Suprapubic skin (tissue), 4 donors: ENCODE measurements around the gene LRFN2. TPM values are rescaled to one million over a fixed set of nuclear protein-coding genes. Genes with fewer than 3 reads are reported as not detected.

ENCODE experiments used
- DNase-seq, 2 donors: peaks; one replicate each; pipeline ENCODE4 v3.0.0-alpha.2; 2019; ENCODE audit warnings: low spot score in 2 of 2
- H3K27ac ChIP-seq: fragments of 200-600 bp; sonication (generic); one replicate; pipeline ENCODE4 v1.5.1; 2019
- H3K27me3 ChIP-seq: fragments of 200-600 bp; sonication (generic); one replicate; pipeline ENCODE4 v1.5.1; 2019
- H3K36me3 ChIP-seq: fragments of 200-600 bp; sonication (generic); one replicate; pipeline ENCODE4 v1.5.1; 2019
- H3K4me1 ChIP-seq: fragments of 200-600 bp; sonication (generic); one replicate; pipeline ENCODE4 v1.5.1; 2019
- H3K4me3 ChIP-seq: fragments of 200-600 bp; sonication (generic); one replicate; pipeline ENCODE4 v1.5.1; 2019; ENCODE audit warnings: mild to moderate bottlenecking
- H3K9me3 ChIP-seq: fragments of 200-600 bp; sonication (generic); one replicate; pipeline ENCODE4 v1.5.1; 2019
- EP300 ChIP-seq: sonication (generic); formaldehyde crosslinking; IDR thresholded peaks from one replicate; pipeline ENCODE4 v1.6.1; 2017; ENCODE audit warnings: antibody characterized with exemption
- POLR2A ChIP-seq, 2 donors: fragments of 450-650 bp; IDR thresholded peaks; one replicate each; pipeline ENCODE4 v1.6.1; 2017; ENCODE audit warnings: antibody characterized with exemption in 2 of 2, mild to moderate bottlenecking in 2 of 2, moderate library complexity in 2 of 2
- POLR2AphosphoS5 ChIP-seq, 3 donors: sonication (generic); formaldehyde crosslinking; IDR thresholded peaks; one replicate each; pipeline ENCODE4 v1.6.1; 2017; ENCODE audit warnings: antibody characterized with exemption in 3 of 3
- WGBS: methylation state at CpG from one replicate; pipeline ENCODE4 v1.1.5; 2018; 5-methylcytosine and 5-hydroxymethylcytosine counted together
- total RNA-seq, 4 donors: library from RNA; depleted of rRNA; stranded (reverse); fragments of >200 nt; gene quantifications; one replicate each; pipeline ENCODE4 v1.1.0, GENCODE V29; 2016
- TF ChIP-seq, protein P1 (sequence below), 2 donors: fragments of 200-600 bp in 1 of 2; fragments of 450-650 bp in 1 of 2; sonication (generic) in 1 of 2; IDR thresholded peaks; one replicate each; pipeline ENCODE4 v1.5.1; 2016 to 2019; ENCODE audit warnings: antibody characterized with exemption in 2 of 2, mild to moderate bottlenecking in 1 of 2, moderate library complexity in 1 of 2

Gene LRFN2
- total RNA-seq, 4 donors from 2014 or later = not detected

DNA sequence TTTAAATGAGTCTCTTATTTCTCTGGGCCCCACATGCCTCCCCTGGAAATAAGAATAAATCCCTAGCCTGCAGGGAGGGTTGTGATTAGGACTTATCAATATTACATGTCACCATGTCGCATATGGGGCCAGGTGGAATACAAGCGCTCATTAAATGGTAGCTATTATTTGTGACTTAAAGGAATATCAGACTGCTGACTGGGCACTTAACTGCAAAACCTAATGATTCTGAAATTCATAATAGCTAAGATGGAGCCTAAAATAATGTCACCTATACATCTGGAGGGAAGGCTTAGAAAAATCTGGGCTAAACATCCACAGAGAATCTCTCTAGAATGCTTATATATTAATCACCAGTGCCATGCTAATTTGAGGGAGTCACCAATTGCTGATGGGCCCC lies 106.5 kb downstream of the LRFN2 start:
- H3K4me1 ChIP-seq = no peaks in the 10 kb centered on the region
- H3K27ac ChIP-seq = no peak overlapping the region
- no peaks in the 10 kb centered on the region for H3K9me3 ChIP-seq
- 95% methylated on average over 2 of the region's 2 CpGs for WGBS
- TF ChIP-seq POLR2A (IDR thresholded peaks at IDR 0.05) (no peak), POLR2AphosphoS5 (IDR thresholded peaks at IDR 0.05) (no peak), EP300 (no peak)
- TF ChIP-seq, protein P1, sequence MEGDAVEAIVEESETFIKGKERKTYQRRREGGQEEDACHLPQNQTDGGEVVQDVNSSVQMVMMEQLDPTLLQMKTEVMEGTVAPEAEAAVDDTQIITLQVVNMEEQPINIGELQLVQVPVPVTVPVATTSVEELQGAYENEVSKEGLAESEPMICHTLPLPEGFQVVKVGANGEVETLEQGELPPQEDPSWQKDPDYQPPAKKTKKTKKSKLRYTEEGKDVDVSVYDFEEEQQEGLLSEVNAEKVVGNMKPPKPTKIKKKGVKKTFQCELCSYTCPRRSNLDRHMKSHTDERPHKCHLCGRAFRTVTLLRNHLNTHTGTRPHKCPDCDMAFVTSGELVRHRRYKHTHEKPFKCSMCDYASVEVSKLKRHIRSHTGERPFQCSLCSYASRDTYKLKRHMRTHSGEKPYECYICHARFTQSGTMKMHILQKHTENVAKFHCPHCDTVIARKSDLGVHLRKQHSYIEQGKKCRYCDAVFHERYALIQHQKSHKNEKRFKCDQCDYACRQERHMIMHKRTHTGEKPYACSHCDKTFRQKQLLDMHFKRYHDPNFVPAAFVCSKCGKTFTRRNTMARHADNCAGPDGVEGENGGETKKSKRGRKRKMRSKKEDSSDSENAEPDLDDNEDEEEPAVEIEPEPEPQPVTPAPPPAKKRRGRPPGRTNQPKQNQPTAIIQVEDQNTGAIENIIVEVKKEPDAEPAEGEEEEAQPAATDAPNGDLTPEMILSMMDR (IDR thresholded peaks at IDR 0.05) = no peak
- no peaks in the 10 kb centered on the region for H3K36me3 ChIP-seq
- peaks cover 3% of the 10 kb centered on the region for H3K27me3 ChIP-seq
- H3K4me3 ChIP-seq = no peak overlapping the region
- no peak for DNase-seq

DNA sequence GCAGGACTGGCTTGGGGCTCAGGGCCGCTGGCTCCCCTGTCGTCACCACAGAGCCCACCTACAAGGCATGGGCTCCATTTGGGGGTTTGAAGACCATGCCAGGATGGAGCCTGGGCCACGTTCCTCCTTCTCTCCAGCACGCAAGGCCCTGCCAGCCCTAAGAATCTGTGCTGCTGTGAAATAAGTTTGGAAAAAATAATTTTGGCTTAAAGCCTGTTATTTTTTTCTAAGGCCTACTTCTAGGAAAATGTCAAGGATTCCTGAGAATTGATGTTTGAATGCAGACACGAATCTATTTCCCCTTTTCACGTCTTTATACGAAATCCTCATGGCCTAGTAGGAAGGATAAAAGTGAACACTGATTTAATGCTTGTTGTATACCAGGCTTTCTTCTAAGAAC lies 107.5 kb downstream of the LRFN2 start:
- no peak overlapping the region for H3K27ac ChIP-seq
- TF ChIP-seq, protein P1 (IDR thresholded peaks at IDR 0.05) = no peak
- TF ChIP-seq EP300 = no peak
- TF ChIP-seq POLR2A (IDR thresholded peaks at IDR 0.05) = no peak
- no peak for TF ChIP-seq POLR2AphosphoS5 (IDR thresholded peaks at IDR 0.05)
- DNase-seq = no peak
- H3K4me1 ChIP-seq = no peaks in the 10 kb centered on the region
- no peak overlapping the region for H3K4me3 ChIP-seq
- H3K27me3 ChIP-seq = peaks cover 3% of the 10 kb centered on the region
- H3K36me3 ChIP-seq = no peaks in the 10 kb centered on the region
- 44% methylated on average over 7 of the region's 7 CpGs for WGBS
- H3K9me3 ChIP-seq = no peaks in the 10 kb centered on the region

DNA sequence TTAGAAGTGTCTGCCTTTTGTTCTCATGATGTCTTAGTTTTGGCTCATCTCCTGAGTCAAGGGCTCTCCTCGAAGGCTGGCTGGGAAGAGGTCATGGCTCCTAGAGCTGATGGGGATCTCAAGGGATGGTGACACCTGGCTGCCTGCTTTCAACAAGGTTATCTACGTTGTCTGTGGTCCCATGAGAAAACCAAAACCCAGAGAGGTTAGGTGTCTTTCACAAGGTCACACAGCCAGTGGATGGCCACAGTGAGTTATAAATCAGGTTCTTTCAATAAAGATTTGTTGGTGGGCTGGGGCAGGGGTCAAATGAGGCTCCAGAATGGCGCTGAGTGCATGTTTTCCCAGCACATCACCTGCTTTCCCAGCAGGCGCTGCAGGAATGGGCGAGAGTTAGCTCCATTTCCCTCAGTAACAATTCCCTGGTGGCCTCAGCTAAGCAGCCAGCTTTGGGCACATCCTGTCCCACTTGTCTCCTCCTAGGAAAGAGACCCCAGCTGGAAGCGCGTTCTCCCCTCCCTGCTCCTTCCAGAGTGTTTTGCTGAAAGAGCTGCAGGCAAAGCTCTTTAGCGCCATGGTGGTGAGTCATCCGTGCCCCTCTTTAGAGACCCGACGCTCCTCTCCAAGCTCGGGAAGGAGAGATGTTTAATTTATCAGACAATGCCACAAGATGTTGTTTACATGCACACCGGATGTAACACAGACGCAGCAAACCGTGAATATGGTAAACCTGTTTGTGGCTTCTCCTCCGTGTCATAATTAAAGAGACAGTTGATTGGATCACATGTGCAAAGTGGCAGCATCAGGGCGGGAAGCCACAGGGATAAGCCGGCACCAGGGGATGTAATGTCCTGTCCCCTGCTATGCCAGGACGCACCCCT lies 109.7 kb downstream of the LRFN2 start:
- DNase-seq = no peak

GRCh38 chr6:40476673-40477072 lies 110.5 kb downstream of the LRFN2 start:
- Histone ChIP-seq H3K36me3 (no peaks in the 10 kb centered on the region), H3K27me3 (peaks cover 13% of the 10 kb centered on the region), H3K27ac (no peak overlapping the region), H3K9me3 (no peaks in the 10 kb centered on the region), H3K4me1 (no peaks in the 10 kb centered on the region), H3K4me3 (no peak overlapping the region)
- WGBS = 91% methylated on average over 6 of the region's 6 CpGs
- no peak for TF ChIP-seq POLR2AphosphoS5 (IDR thresholded peaks at IDR 0.05)
- DNase-seq = no peak

More for the DNA sequence above, 109.7 kb downstream of the LRFN2 start:
- Histone ChIP-seq H3K9me3 (no peaks in the 10 kb centered on the region), H3K27ac (no peak overlapping the region), H3K36me3 (no peaks in the 10 kb centered on the region), H3K27me3 (peaks cover 9% of the 10 kb centered on the region), H3K4me1 (no peaks in the 10 kb centered on the region), H3K4me3 (no peak overlapping the region)
- WGBS = 44% methylated on average over 16 of the region's 19 CpGs
- no peak for TF ChIP-seq POLR2AphosphoS5 (IDR thresholded peaks at IDR 0.05)
- TF ChIP-seq POLR2A (IDR thresholded peaks at IDR 0.05) = no peak
- no peak for TF ChIP-seq EP300
- TF ChIP-seq, protein P1 (IDR thresholded peaks at IDR 0.05) = no peak

DNA sequence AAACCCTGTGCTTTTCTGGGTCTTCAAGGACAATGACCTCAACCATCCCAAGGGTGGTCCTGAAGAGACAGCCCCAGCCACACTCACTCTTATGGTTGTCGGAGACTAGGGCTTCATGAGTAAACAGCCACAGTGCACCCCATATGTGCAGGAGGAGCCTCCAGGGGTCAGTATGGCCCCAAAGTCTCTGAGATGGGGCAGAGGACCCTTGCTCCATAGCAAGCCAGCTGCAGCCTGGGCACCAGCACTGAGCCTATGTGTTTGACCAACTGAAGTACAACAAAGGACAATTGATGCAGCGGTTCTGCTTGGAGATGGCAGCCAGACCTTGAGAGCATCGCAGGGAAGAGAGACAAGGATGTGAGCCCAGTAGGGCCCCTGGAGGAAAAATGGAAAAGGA lies 112.2 kb downstream of the LRFN2 start:
- H3K27ac ChIP-seq = no peak overlapping the region
- DNase-seq = no peak
- no peaks in the 10 kb centered on the region for H3K9me3 ChIP-seq
- H3K4me3 ChIP-seq = no peak overlapping the region
- no peaks in the 10 kb centered on the region for H3K36me3 ChIP-seq
- 87% methylated on average over 3 of the region's 3 CpGs for WGBS
- H3K27me3 ChIP-seq = peaks cover 22% of the 10 kb centered on the region
- TF ChIP-seq POLR2A (IDR thresholded peaks at IDR 0.05) = no peak
- TF ChIP-seq, protein P1 (IDR thresholded peaks at IDR 0.05) = no peak
- TF ChIP-seq EP300 = no peak
- TF ChIP-seq POLR2AphosphoS5 (IDR thresholded peaks at IDR 0.05) = no peak
- no peaks in the 10 kb centered on the region for H3K4me1 ChIP-seq
